Head of caudate nucleus (tissue), 42 donors: ENCODE results near the gene JADE2.
"Not testable (repeated sequence)": the region's sequence is repeated elsewhere in the genome, so short reads cannot be mapped to it uniquely, and the experiment has no call there.

ENCODE experiments used
- DNase-seq, 42 donors: peaks; one replicate each; pipeline versions ENCODE4 v3.0.0 to v3.0.0-alpha.2; 2020 to 2021; ENCODE audit warnings: mixed read lengths in 7 of 42
- intact Hi-C: fragments of 100-400 bp; cut with DNase I; formaldehyde crosslinking; loops from one replicate; pipeline ENCODE4 v1.15.0; 2022

The JADE2 gene

GRCh38 chr5:134594336-134594735, 68.9 kb downstream of the JADE2 start:
- intact Hi-C loops = no loop called here
- DNase-seq = peak in 1 of 42 donors; percentile 34

DNA sequence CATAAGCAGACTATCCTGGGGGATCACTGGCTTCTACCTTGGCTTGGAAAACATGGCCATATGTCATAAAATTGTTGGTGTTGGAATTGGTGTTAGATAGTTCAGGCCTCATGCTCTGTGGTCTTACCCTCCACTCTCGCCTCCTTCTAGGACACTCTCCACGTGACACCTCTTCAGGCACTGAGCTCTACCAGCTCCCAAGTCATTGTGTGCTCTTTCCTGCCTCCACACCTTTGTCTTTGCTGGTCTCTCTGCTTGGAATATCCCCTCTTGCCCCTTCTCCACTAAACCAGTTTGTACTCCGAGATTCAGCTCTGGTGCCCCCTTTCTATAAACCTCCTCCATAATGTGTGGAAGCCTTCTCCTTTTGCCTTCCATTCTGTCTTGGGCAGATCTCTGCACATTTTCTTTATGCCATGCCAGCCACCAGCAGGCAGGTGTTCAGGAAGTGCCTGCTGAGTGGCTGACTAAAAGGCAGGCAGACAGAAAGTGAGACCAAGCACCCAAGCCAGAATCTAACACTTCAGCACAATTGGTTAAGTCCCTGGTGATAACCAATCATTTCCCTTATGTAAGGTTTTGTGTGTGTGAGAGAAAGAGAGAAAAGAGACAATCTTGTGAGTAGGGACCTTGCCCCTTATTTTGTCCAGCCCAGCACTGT, 69.5 kb downstream of the JADE2 start:
- intact Hi-C loops = no loop called here
- DNase-seq = no peak

GRCh38 chr5:134595458-134595838, 70.0 kb downstream of the JADE2 start:
- DNase-seq = peak in 1 of 42 donors; percentile 16
- intact Hi-C loops = no loop called here

- DNase-seq, intact Hi-C loops: not testable (repeated sequence)
Observed at GRCh38 chr5:134599820-134600219, 74.3 kb downstream of the JADE2 start.

DNA sequence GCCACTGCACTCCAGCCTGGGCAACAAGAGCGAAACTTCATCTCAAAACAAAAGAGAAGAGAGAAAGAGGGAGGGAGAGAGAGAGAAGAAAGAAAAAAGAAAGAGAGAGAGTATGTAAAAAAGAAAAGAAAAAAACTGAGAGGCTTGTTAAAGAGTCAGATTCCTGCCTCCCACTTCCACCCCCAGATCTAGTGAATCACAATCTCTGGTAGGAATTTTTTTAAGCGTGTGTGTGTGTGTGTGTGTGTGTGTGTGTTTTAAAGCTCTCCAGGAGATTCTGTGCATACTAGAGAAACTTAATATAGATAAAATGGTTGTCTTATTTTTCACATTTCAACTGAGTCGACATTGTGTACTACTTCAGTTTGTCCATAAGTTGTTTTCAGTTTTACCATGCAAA, 75.1 kb downstream of the JADE2 start:
- peak in 10 of 42 donors; percentile 23 to 68 (median 50) for DNase-seq
- intact Hi-C loops = no loop called here

GRCh38 chr5:134603059-134603458, 77.6 kb downstream of the JADE2 start:
- DNase-seq = no peak
- intact Hi-C loops = no loop called here

DNA sequence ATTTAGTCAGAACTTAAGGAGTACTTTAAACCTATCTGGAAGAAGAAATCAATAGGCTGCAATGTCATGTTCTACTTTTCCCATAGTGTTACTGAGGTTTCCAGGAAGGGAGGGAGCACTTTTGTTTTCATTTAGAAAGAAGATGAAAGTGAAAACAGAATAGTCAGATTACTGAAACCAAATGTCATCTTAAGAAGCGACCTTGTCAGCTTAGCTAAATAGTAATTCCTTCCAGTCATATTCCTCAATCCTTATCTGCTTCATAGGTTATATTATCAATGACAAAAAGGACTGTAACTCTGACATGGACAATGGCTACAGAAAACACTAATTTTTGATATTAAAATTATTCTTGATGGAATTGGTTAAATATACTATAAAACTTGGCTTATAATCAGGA, 79.4 kb downstream of the JADE2 start:
- intact Hi-C loops = no loop called here
- DNase-seq = no peak

- intact Hi-C loops = no loop called here
- DNase-seq = no peak
Observed at GRCh38 chr5:134606726-134607125, 81.3 kb downstream of the JADE2 start.

GRCh38 chr5:134608555-134608954, 83.1 kb downstream of the JADE2 start:
- DNase-seq = no peak
- intact Hi-C loops = no loop called here

DNA sequence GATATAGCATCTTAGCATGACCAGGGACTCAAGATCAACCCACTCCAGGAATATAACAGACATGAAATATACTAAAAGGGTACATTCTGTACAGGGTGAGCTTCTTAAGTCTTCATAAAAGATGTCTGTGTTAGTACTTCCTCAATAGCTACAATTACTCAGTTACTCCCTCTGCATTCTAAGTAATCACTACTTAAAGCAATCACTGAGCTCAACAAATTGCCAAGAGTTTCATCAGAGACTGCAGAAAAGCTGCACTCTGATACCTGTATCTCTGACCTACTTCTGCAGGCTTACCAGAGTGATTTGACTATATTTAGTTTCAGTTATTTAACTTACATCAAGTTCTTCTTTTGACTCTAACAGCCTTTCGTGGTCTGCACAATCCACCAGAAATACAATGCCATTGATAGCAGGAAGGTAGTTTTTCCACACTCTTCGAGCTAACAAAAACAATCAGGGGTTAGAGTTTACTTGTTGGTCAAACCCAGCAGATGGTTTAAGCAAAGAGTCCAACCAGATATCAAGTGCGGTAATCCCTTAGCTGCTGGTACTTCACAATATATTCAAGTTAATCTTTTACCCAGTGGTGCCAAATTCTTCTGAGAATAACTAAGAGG, 83.9 kb downstream of the JADE2 start:
- intact Hi-C loops = no loop called here
- peak in 8 of 42 donors; percentile 15 to 69 (median 25) for DNase-seq

GRCh38 chr5:134610725-134611124, 85.3 kb downstream of the JADE2 start:
- intact Hi-C loops = no loop called here
- no peak for DNase-seq

GRCh38 chr5:134611515-134611914, 86.0 kb downstream of the JADE2 start:
- no peak for DNase-seq
- intact Hi-C loops = no loop called here

- DNase-seq = no peak
- intact Hi-C loops = no loop called here
Observed at GRCh38 chr5:134614450-134615085, 89.1 kb downstream of the JADE2 start.

- intact Hi-C loops = no loop called here
Observed at GRCh38 chr5:134620634-134621033, 95.2 kb downstream of the JADE2 start.

GRCh38 chr5:134625559-134625958, 100.1 kb downstream of the JADE2 start:
- intact Hi-C loops = no loop called here
- no peak for DNase-seq

More at GRCh38 chr5:134620634-134621033, 95.2 kb downstream of the JADE2 start:
- DNase-seq = no peak

GRCh38 chr5:134626369-134627014, 101.0 kb downstream of the JADE2 start:
- DNase-seq = no peak
- intact Hi-C loops = no loop called here
